ENCODE results near the gene EP400.
A peak's percentile ranks its signal among the peaks of the same experiment; 100 is the strongest.

EP400 gene

GRCh38 chr12:131914179-131914702 is 35.5 kb upstream of the EP400 start:
- DNase-seq (ENCODE audit: low read depth) = no peak
- TF ChIP-seq CTCF (conservative IDR thresholded peaks at IDR 0.05; ENCODE audit: low read depth, low read length) = no peak
- H3K4me3 ChIP-seq (ENCODE audit: low read depth, low read length) = no peak overlapping the region

- DNase-seq (ENCODE audit: low read depth) = no peak
- no peak overlapping the region for H3K4me3 ChIP-seq (ENCODE audit: low read depth, low read length)
- no peak for TF ChIP-seq CTCF (conservative IDR thresholded peaks at IDR 0.05; ENCODE audit: low read depth, low read length)
These were observed 34.6 kb upstream of the EP400 start for GRCh38 chr12:131915000-131915689.

- no peak overlapping the region for H3K4me3 ChIP-seq (ENCODE audit: low read depth, low read length)
- DNase-seq (ENCODE audit: low read depth) = no peak
- no peak for TF ChIP-seq CTCF (conservative IDR thresholded peaks at IDR 0.05; ENCODE audit: low read depth, low read length)
These were observed 33.9 kb upstream of the EP400 start for GRCh38 chr12:131915823-131916222.

GRCh38 chr12:131916306-131917138 is 33.2 kb upstream of the EP400 start:
- no peak overlapping the region for H3K4me3 ChIP-seq (ENCODE audit: low read depth, low read length)
- DNase-seq (ENCODE audit: low read depth) = no peak
- peak; percentile 8 for TF ChIP-seq CTCF (conservative IDR thresholded peaks at IDR 0.05; ENCODE audit: low read depth, low read length)

GRCh38 chr12:131917139-131917710 is 32.5 kb upstream of the EP400 start:
- no peak for DNase-seq (ENCODE audit: low read depth)
- TF ChIP-seq CTCF (conservative IDR thresholded peaks at IDR 0.05; ENCODE audit: low read depth, low read length) = no peak
- no peak overlapping the region for H3K4me3 ChIP-seq (ENCODE audit: low read depth, low read length)

GRCh38 chr12:131917711-131918306 is 31.9 kb upstream of the EP400 start:
- no peak for TF ChIP-seq CTCF (conservative IDR thresholded peaks at IDR 0.05; ENCODE audit: low read depth, low read length)
- DNase-seq (ENCODE audit: low read depth) = no peak
- no peak overlapping the region for H3K4me3 ChIP-seq (ENCODE audit: low read depth, low read length)
